Small intestine (tissue), 7 donors: ENCODE data around the gene DPEP3. TPM values are rescaled to one million over a fixed set of nuclear protein-coding genes. Genes with fewer than 3 reads are reported as not detected.
"Not testable (repeated sequence)": the region's sequence is repeated elsewhere in the genome, so short reads cannot be mapped to it uniquely, and the experiment has no call there.

Experiments
- DNase-seq, 2 donors: peaks; one replicate each; pipeline versions ENCODE4 v3.0.0 to v3.0.0-alpha.2; 2013
- FAIRE-seq: peaks from 2 replicates; lab custom pipeline; 2012; peaks lifted over from hg19 to GRCh38; lab: Jason Lieb, UNC
- H3K27ac ChIP-seq, 3 donors: one replicate each; pipeline ENCODE4 v1.5.1; 2013; ENCODE audit warnings: low read length in 2 of 3, mild to moderate bottlenecking in 2 of 3, control low read depth in 1 of 3, inconsistent platforms in 1 of 3, low read depth in 1 of 3, moderate library complexity in 1 of 3
- H3K27me3 ChIP-seq, 3 donors: one replicate each; pipeline ENCODE4 v1.6.1; 2013; ENCODE audit warnings: low read length in 3 of 3, inconsistent platforms in 1 of 3; ENCODE audit not compliant: control insufficient read depth in 3 of 3, insufficient read depth in 3 of 3
- H3K36me3 ChIP-seq, 3 donors: one replicate each; pipeline ENCODE4 v1.6.1; 2013; ENCODE audit warnings: low read length in 3 of 3, inconsistent platforms in 1 of 3, low read depth in 1 of 3, mild to moderate bottlenecking in 1 of 3, moderate library complexity in 1 of 3; ENCODE audit not compliant: control insufficient read depth in 3 of 3, insufficient read depth in 2 of 3
- H3K4me1 ChIP-seq, 3 donors: one replicate each; pipeline ENCODE4 v1.6.1; 2013; ENCODE audit warnings: low read length in 2 of 3, inconsistent platforms in 1 of 3, low read depth in 1 of 3, mild to moderate bottlenecking in 1 of 3, moderate library complexity in 1 of 3; ENCODE audit not compliant: control insufficient read depth in 3 of 3, insufficient read depth in 2 of 3
- H3K4me3 ChIP-seq, 3 donors: one replicate each; pipeline ENCODE4 v1.5.1; 2013; ENCODE audit warnings: low read length in 3 of 3, control low read depth in 1 of 3, inconsistent platforms in 1 of 3, low read depth in 1 of 3, mild to moderate bottlenecking in 1 of 3, moderate library complexity in 1 of 3
- H3K9me3 ChIP-seq, 2 donors: one replicate each; pipeline ENCODE4 v1.6.1; 2013; ENCODE audit warnings: low read depth in 1 of 2, low read length in 1 of 2; ENCODE audit not compliant: control insufficient read depth in 2 of 2, insufficient read depth in 1 of 2
- whole genome bisulfite sequencing, 3 donors: extraction: QIAGEN DNeasy Blood & Tissue Kit; methylation state at CpG; one replicate each; pipeline ENCODE4 v1.1.7; 2013; 5-methylcytosine and 5-hydroxymethylcytosine counted together
- polyA plus RNA-seq, 4 donors: library from polyadenylated mRNA; stranded (reverse) in 3 of 4; unstranded in 1 of 4; fragments of 200-250 nt in 3 of 4; fragments of 120-200 nt in 1 of 4; gene quantifications; one replicate each; pipeline versions ENCODE4 v1.2.1 to v1.2.3, GENCODE V29; 2013
- donor health status: healthy with polysubstance abuse.
- donor health status: control.
- donor health status: control.
- donor health status: Bipolar disorder and iron deficiency.
- donor health status: healthy.

Gene DPEP3
- polyA plus RNA-seq, 4 donors, result 0.06 to 0.27 (median 0.10) TPM; not detected in 1

GRCh38 chr16:68013440-68013839, 33.1 kb upstream of the DPEP3 start:
- WGBS, 3 donors, result 50 to 72% (median 59%) methylated on average over 1 of the region's 1 CpG
- DNase-seq (no peak), FAIRE-seq (no peak)
- Histone ChIP-seq H3K4me3 (no peak overlapping the region), H3K4me1 (no peaks in the 10 kb centered on the region), H3K27ac (no peak overlapping the region), H3K9me3 (no peaks in the 10 kb centered on the region), H3K36me3 (no peaks in the 10 kb centered on the region), H3K27me3 (peaks cover 0 to 4% (median 0%) of the 10 kb centered on the region in 3 donors)

- not testable (repeated sequence) for H3K27ac ChIP-seq, DNase-seq, H3K36me3 ChIP-seq, H3K27me3 ChIP-seq, H3K4me1 ChIP-seq, H3K4me3 ChIP-seq, FAIRE-seq, H3K9me3 ChIP-seq
- 71 to 83% (median 79%) methylated on average over 4 of the region's 4 CpGs for whole genome bisulfite sequencing, 3 donors
Measured at GRCh38 chr16:68009872-68010271, 29.6 kb upstream of the DPEP3 start.

- FAIRE-seq, result no peak
- Histone ChIP-seq H3K27ac (no peak overlapping the region), H3K9me3 (no peaks in the 10 kb centered on the region), H3K27me3 (peaks cover 0 to 3% (median 0%) of the 10 kb centered on the region in 3 donors), H3K4me1 (no peaks in the 10 kb centered on the region), H3K36me3 (no peaks in the 10 kb centered on the region), H3K4me3 (no peak overlapping the region)
- WGBS, 3 donors, result 70 to 81% (median 71%) methylated on average over 9 of the region's 9 CpGs
- DNase-seq, result no peak
Measured at GRCh38 chr16:68009157-68009735, 28.9 kb upstream of the DPEP3 start.

- DNase-seq (peak in 1 of 2 donors; percentile 14), FAIRE-seq (no peak)
- H3K4me1 ChIP-seq, result no peaks in the 10 kb centered on the region
- no peaks in the 10 kb centered on the region for H3K9me3 ChIP-seq
- H3K27me3 ChIP-seq, result no peaks in the 10 kb centered on the region
- H3K27ac ChIP-seq, result peak overlapping the region in 2 of 3 donors; percentile 1 to 84
- WGBS, 3 donors, result 35 to 46% (median 36%) methylated on average over 6 of the region's 6 CpGs
- H3K4me3 ChIP-seq, result no peak overlapping the region
- H3K36me3 ChIP-seq, result no peaks in the 10 kb centered on the region
Measured at GRCh38 chr16:68005786-68006286, 25.5 kb upstream of the DPEP3 start.

- H3K36me3 ChIP-seq, result no peaks in the 10 kb centered on the region
- H3K4me3 ChIP-seq, result no peak overlapping the region
- 86 to 90% (median 89%) methylated on average over 9 of the region's 9 CpGs for WGBS, 3 donors
- H3K4me1 ChIP-seq, result no peaks in the 10 kb centered on the region
- DNase-seq (no peak), FAIRE-seq (no peak)
- no peaks in the 10 kb centered on the region for H3K9me3 ChIP-seq
- peaks cover 0 to 1% (median 0%) of the 10 kb centered on the region in 3 donors for H3K27me3 ChIP-seq
- peak overlapping the region in 2 of 3 donors; percentile 1 to 84 for H3K27ac ChIP-seq
Measured at GRCh38 chr16:68005211-68005610, 24.9 kb upstream of the DPEP3 start.

- no peak for FAIRE-seq
- no peaks in the 10 kb centered on the region for H3K36me3 ChIP-seq
- no peak for DNase-seq
- no peaks in the 10 kb centered on the region for H3K4me1 ChIP-seq
- WGBS, 3 donors, result 80 to 89% (median 82%) methylated on average over 4 of the region's 4 CpGs
- H3K4me3 ChIP-seq, result no peak overlapping the region
- H3K27me3 ChIP-seq, result peaks cover 0 to 2% (median 0%) of the 10 kb centered on the region in 3 donors
- no peaks in the 10 kb centered on the region for H3K9me3 ChIP-seq
- no peak overlapping the region for H3K27ac ChIP-seq
Measured at GRCh38 chr16:68003031-68003430, 22.7 kb upstream of the DPEP3 start.

GRCh38 chr16:68000450-68000849, 20.2 kb upstream of the DPEP3 start:
- H3K9me3 ChIP-seq, result no peaks in the 10 kb centered on the region
- H3K4me3 ChIP-seq, result no peak overlapping the region
- peak overlapping the region in 2 of 3 donors; percentile 38 to 80 for H3K27ac ChIP-seq
- H3K27me3 ChIP-seq, result peaks cover 0 to 2% (median 0%) of the 10 kb centered on the region in 3 donors
- 30 to 57% (median 49%) methylated on average over 3 of the region's 3 CpGs for WGBS, 3 donors
- no peaks in the 10 kb centered on the region for H3K4me1 ChIP-seq
- FAIRE-seq (no peak), DNase-seq (no peak)
- H3K36me3 ChIP-seq, result no peaks in the 10 kb centered on the region

GRCh38 chr16:67999985-68000384, 19.7 kb upstream of the DPEP3 start:
- Histone ChIP-seq H3K27me3 (peaks cover 0 to 2% (median 0%) of the 10 kb centered on the region in 3 donors), H3K4me1 (no peaks in the 10 kb centered on the region), H3K36me3 (no peaks in the 10 kb centered on the region), H3K4me3 (no peak overlapping the region), H3K27ac (peak overlapping the region; percentile 4 to 80 (median 38)), H3K9me3 (no peaks in the 10 kb centered on the region)
- DNase-seq (no peak), FAIRE-seq (no peak)
- 53 to 79% (median 78%) methylated on average over 2 of the region's 2 CpGs for WGBS, 3 donors
